ENCODE data around the gene CPD. TPM values are rescaled to one million over a fixed set of nuclear protein-coding genes. Genes with fewer than 3 reads are reported as not detected.

CPD gene
- total and polyA plus RNA-seq, 2 of the 13 experiments (the other 11 are each of a cell fraction or from before 2014, with no cell fraction given), result 46.1 to 72.3 TPM

- TF ChIP-seq E2F2 (CRISPR knock-in tag; IDR thresholded peaks at IDR 0.05; ENCODE audit: borderline replicate concordance), result no peak
- TF ChIP-seq, protein P1, sequence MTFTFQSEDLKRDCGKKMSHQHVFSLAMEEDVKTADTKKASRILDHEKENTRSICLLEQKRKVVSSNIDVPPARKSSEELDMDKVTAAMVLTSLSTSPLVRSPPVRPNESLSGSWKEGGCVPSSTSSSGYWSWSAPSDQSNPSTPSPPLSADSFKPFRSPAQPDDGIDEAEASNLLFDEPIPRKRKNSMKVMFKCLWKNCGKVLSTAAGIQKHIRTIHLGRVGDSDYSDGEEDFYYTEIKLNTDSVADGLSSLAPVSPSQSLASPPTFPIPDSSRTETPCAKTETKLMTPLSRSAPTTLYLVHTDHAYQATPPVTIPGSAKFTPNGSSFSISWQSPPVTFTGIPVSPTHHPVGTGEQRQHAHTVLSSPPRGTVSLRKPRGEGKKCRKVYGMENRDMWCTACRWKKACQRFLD (CRISPR knock-in tag; IDR thresholded peaks at IDR 0.05; ENCODE audit: borderline replicate concordance), result no peak
- TF ChIP-seq ZFP1 (CRISPR knock-in tag; IDR thresholded peaks at IDR 0.05), result no peak
- no peak for TF ChIP-seq ZNF777 (CRISPR knock-in tag; IDR thresholded peaks at IDR 0.05)
- TF ChIP-seq ZFP41 (CRISPR knock-in tag; IDR thresholded peaks at IDR 0.05; ENCODE audit: borderline replicate concordance), result no peak
- TF ChIP-seq RAD21 (CRISPR knock-in tag; IDR thresholded peaks at IDR 0.05), result no peak
- no peak for TF ChIP-seq ZNF614 (CRISPR knock-in tag; IDR thresholded peaks at IDR 0.05; ENCODE audit: borderline replicate concordance)
- no peak for TF ChIP-seq ELF3 (CRISPR knock-in tag; IDR thresholded peaks at IDR 0.05)
- TF ChIP-seq NONO (IDR thresholded peaks at IDR 0.05), result no peak
- TF ChIP-seq NONO (CRISPR knock-in tag; conservative IDR thresholded peaks at IDR 0.05), result no peak
- no peak for TF ChIP-seq ZNF24 (IDR thresholded peaks at IDR 0.05)
- no peak for TF ChIP-seq KLF15 (CRISPR knock-in tag; IDR thresholded peaks at IDR 0.05; ENCODE audit: borderline replicate concordance)
- no peak for TF ChIP-seq SRF (IDR thresholded peaks at IDR 0.05; ENCODE audit: low read depth, low read length)
- TF ChIP-seq ZNF850 (CRISPR knock-in tag; conservative IDR thresholded peaks at IDR 0.05), result no peak
- no peak for TF ChIP-seq JUNB (CRISPR knock-in tag; IDR thresholded peaks at IDR 0.05; ENCODE audit: borderline replicate concordance)
- TF ChIP-seq, protein P2, sequence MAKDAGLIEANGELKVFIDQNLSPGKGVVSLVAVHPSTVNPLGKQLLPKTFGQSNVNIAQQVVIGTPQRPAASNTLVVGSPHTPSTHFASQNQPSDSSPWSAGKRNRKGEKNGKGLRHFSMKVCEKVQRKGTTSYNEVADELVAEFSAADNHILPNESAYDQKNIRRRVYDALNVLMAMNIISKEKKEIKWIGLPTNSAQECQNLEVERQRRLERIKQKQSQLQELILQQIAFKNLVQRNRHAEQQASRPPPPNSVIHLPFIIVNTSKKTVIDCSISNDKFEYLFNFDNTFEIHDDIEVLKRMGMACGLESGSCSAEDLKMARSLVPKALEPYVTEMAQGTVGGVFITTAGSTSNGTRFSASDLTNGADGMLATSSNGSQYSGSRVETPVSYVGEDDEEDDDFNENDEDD (CRISPR knock-in tag; IDR thresholded peaks at IDR 0.05; ENCODE audit: borderline replicate concordance), result no peak
- TF ChIP-seq NCOA5 (CRISPR knock-in tag; IDR thresholded peaks at IDR 0.05), result no peak
- no peak for TF ChIP-seq ZNF569 (CRISPR knock-in tag; IDR thresholded peaks at IDR 0.05; ENCODE audit: borderline replicate concordance)
- no peak for TF ChIP-seq CBX2 (IDR thresholded peaks at IDR 0.05; ENCODE audit: low read depth, low read length)
- no peak for TF ChIP-seq CBX2 (CRISPR knock-in tag; IDR thresholded peaks at IDR 0.05; ENCODE audit: low read depth)
- TF ChIP-seq SOX5 (CRISPR knock-in tag; IDR thresholded peaks at IDR 0.05; ENCODE audit: borderline replicate concordance), result peak; percentile 29; the same call in 1 of the 2 replicates
- no peak for TF ChIP-seq EP300 (IDR thresholded peaks at IDR 0.05; ENCODE audit: low read depth in 2 of 2, low read length in 2 of 2)
- no peak for TF ChIP-seq EP300 (CRISPR knock-in tag; IDR thresholded peaks at IDR 0.05; ENCODE audit: borderline replicate concordance)
- no peak for TF ChIP-seq EZH2 (conservative IDR thresholded peaks at IDR 0.05; ENCODE audit: low read depth, low read length)
- no peak for TF ChIP-seq ARID2 (CRISPR knock-in tag; IDR thresholded peaks at IDR 0.05; ENCODE audit: borderline replicate concordance)
- peak; percentile 47; the same call in 1 of the 2 replicates for TF ChIP-seq SMAD3 (CRISPR knock-in tag; IDR thresholded peaks at IDR 0.05)
- TF ChIP-seq, protein P3, sequence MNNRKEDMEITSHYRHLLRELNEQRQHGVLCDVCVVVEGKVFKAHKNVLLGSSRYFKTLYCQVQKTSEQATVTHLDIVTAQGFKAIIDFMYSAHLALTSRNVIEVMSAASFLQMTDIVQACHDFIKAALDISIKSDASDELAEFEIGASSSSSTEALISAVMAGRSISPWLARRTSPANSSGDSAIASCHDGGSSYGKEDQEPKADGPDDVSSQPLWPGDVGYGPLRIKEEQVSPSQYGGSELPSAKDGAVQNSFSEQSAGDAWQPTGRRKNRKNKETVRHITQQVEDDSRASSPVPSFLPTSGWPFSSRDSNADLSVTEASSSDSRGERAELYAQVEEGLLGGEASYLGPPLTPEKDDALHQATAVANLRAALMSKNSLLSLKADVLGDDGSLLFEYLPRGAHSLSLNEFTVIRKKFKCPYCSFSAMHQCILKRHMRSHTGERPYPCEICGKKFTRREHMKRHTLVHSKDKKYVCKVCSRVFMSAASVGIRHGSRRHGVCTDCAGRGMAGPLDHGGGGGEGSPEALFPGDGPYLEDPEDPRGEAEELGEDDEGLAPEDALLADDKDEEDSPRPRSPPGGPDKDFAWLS (CRISPR knock-in tag; IDR thresholded peaks at IDR 0.05; ENCODE audit: borderline replicate concordance), result no peak
- TF ChIP-seq ARHGAP35 (CRISPR knock-in tag; IDR thresholded peaks at IDR 0.05; ENCODE audit: borderline replicate concordance), result no peak
Observed at GRCh38 chr17:30345527-30346075, 33.1 kb upstream of the CPD start (continued).
